Endothelial cell of umbilical vein (primary cell): ENCODE measurements around the gene NPTX1. TPM values are rescaled to one million over a fixed set of nuclear protein-coding genes. Genes with fewer than 3 reads are reported as not detected.

Experiments
- BruUV-seq: library from RNA; stranded (reverse); fragments of 400-500 nt; replicated peaks from 2 replicates; lab custom pipeline; 2021; lab: Mats Ljungman, UMichigan
- CTCF ChIA-PET: fragments of 300-600, 350-600 bp; sonication (Branson Sonifier 250); formaldehyde crosslinking; loops from one replicate; lab custom pipeline; 2021; ENCODE audit warnings: antibody characterized with exemption, inconsistent platforms; lab: Charles Lee
- POLR2A ChIA-PET: fragments of 300-600, 350-600 bp; sonication (Branson Sonifier 250); formaldehyde crosslinking; loops from one replicate; lab custom pipeline; 2021; ENCODE audit warnings: antibody characterized with exemption, inconsistent platforms; lab: Charles Lee
- DNase-seq: peaks from one replicate; pipeline ENCODE4 v3.0.0-alpha.2; 2011; ENCODE audit warnings: low read depth, low spot score
- FAIRE-seq: peaks from 2 replicates; lab custom pipeline; 2011; peaks lifted over from hg19 to GRCh38; lab: Jason Lieb, UNC
- H2AFZ ChIP-seq: 2 replicates; pipeline ENCODE4 v1.6.0; 2012; ENCODE audit warnings: low read depth, low read length, control low read depth, inconsistent platforms
- H3K27ac ChIP-seq: 2 replicates; pipeline ENCODE4 v1.5.1; 2011; ENCODE audit warnings: low read depth, mild to moderate bottlenecking, control low read depth, low read length, moderate library complexity; ENCODE audit not compliant: insufficient read depth
- H3K27me3 ChIP-seq, 2 experiments: 2 replicates each; pipeline versions ENCODE4 v1.6.0 to v1.6.1; 2011; ENCODE audit warnings: low read length in 2 of 2, mixed read lengths in 1 of 2; ENCODE audit not compliant: control insufficient read depth in 2 of 2, insufficient read depth in 2 of 2
- H3K36me3 ChIP-seq, 2 experiments: 2 replicates in 1 of 2; 3 replicates in 1 of 2; pipeline ENCODE4 v1.5.1; 2011; ENCODE audit warnings: low read length in 2 of 2, mild to moderate bottlenecking in 1 of 2, moderate library complexity in 1 of 2; ENCODE audit not compliant: control insufficient read depth in 2 of 2, insufficient read depth in 2 of 2; ENCODE audit errors: extremely low read depth in 1 of 2
- H3K4me1 ChIP-seq: 3 replicates; pipeline ENCODE4 v1.5.1; 2011; ENCODE audit warnings: mild to moderate bottlenecking, low read length; ENCODE audit not compliant: control insufficient read depth, insufficient read depth; ENCODE audit errors: extremely low read depth
- H3K4me2 ChIP-seq: 2 replicates; pipeline ENCODE4 v1.6.1; 2011; ENCODE audit warnings: low read length, control low read depth, mixed read lengths; ENCODE audit not compliant: insufficient read depth
- H3K4me3 ChIP-seq, 3 experiments: fragments of 200-600 bp in 1 of 3; sonication (generic), shearing (Covaris generic) in 1 of 3; replicated peaks in 1 of 3; 2 replicates each; pipeline ENCODE4 v1.5.1; 2011 to 2016; ENCODE audit warnings: control low read depth in 3 of 3, low read length in 3 of 3, mild to moderate bottlenecking in 2 of 3, inconsistent platforms in 1 of 3, low read depth in 1 of 3, moderate library complexity in 1 of 3; ENCODE audit not compliant: insufficient read depth in 1 of 3
- H3K79me2 ChIP-seq: 2 replicates; pipeline ENCODE4 v1.6.0; 2012; ENCODE audit warnings: low read length, inconsistent platforms; ENCODE audit not compliant: control insufficient read depth, insufficient read depth
- H3K9ac ChIP-seq: replicated peaks from 2 replicates; pipeline ENCODE3; 2011; ENCODE audit warnings: low read length, control low read depth; ENCODE audit not compliant: insufficient read depth; ENCODE audit errors: extremely low read depth
- H3K9me1 ChIP-seq: replicated peaks from 3 replicates; pipeline ENCODE4 v1.6.0; 2011; ENCODE audit warnings: mild to moderate bottlenecking, low read length; ENCODE audit not compliant: control insufficient read depth, insufficient read depth; ENCODE audit errors: extremely low read depth
- H3K9me3 ChIP-seq: replicated peaks from 2 replicates; pipeline ENCODE4 v1.5.1; 2012; ENCODE audit warnings: low read length, inconsistent platforms; ENCODE audit not compliant: control insufficient read depth, insufficient read depth
- H4K20me1 ChIP-seq: replicated peaks from 2 replicates; pipeline ENCODE3; 2011; ENCODE audit warnings: mild to moderate bottlenecking, low read length; ENCODE audit not compliant: control insufficient read depth, insufficient read depth; ENCODE audit errors: extremely low read depth
- CTCF ChIP-seq, 2 donors: IDR thresholded peaks; 1 replicate in 1 of 2; 2 replicates in 1 of 2; pipeline ENCODE4 v1.5.1; 2011; ENCODE audit warnings: low read length in 2 of 2, mild to moderate bottlenecking in 2 of 2, moderate library complexity in 2 of 2, control low read depth in 1 of 2, inconsistent platforms in 1 of 2, low read depth in 1 of 2; ENCODE audit not compliant: insufficient read depth in 1 of 2; ENCODE audit errors: extremely low read depth in 1 of 2
- EZH2 ChIP-seq: IDR thresholded peaks from 2 replicates; pipeline ENCODE4 v1.6.1; 2012; ENCODE audit warnings: borderline replicate concordance, low read depth, mild to moderate bottlenecking, moderate library complexity, low read length, inconsistent platforms; ENCODE audit not compliant: severe bottlenecking
- FOS ChIP-seq: IDR thresholded peaks from 2 replicates; pipeline ENCODE4 v1.6.1; 2011; ENCODE audit warnings: mild to moderate bottlenecking, low read length, moderate library complexity, borderline replicate concordance; ENCODE audit not compliant: insufficient read depth
- GATA2 ChIP-seq: IDR thresholded peaks from 2 replicates; pipeline ENCODE4 v1.7.0; 2011; ENCODE audit warnings: low read depth, mild to moderate bottlenecking, moderate library complexity, mixed read lengths, low read length; ENCODE audit not compliant: insufficient read length, insufficient read depth
- JUN ChIP-seq: IDR thresholded peaks from 2 replicates; pipeline ENCODE4 v1.6.1; 2011; ENCODE audit warnings: borderline replicate concordance, low read depth; ENCODE audit not compliant: insufficient read length, insufficient read depth
- MAX ChIP-seq: IDR thresholded peaks from 2 replicates; pipeline ENCODE4 v1.6.1; 2011; ENCODE audit not compliant: insufficient read depth, insufficient read length
- MYC ChIP-seq: IDR thresholded peaks from one replicate; pipeline ENCODE4 v1.6.1; 2011; ENCODE audit warnings: mild to moderate bottlenecking, low read depth, low read length
- POLR2A ChIP-seq: IDR thresholded peaks from 2 replicates; pipeline ENCODE4 v1.6.1; 2012; ENCODE audit warnings: low read depth, mild to moderate bottlenecking, control low read depth, low read length
- POLR2AphosphoS5 ChIP-seq: IDR thresholded peaks from 2 replicates; pipeline ENCODE4 v1.6.1; 2012; ENCODE audit warnings: low read depth, mild to moderate bottlenecking, control low read depth, low read length, moderate library complexity; ENCODE audit not compliant: insufficient read depth
- dilution Hi-C: fragments of 300-500 bp; cut with MboI; formaldehyde crosslinking; loops from one replicate; pipeline ENCODE4 v1.15.0; 2019; ENCODE audit warnings: low sequenced_read_pairs; ENCODE audit not compliant: extremely low pct_ligation_motif_present
- intact Hi-C: fragments of 100-400 bp; cut with micrococcal nuclease; formaldehyde crosslinking; loops from one replicate; pipeline ENCODE4 v1.10.0; 2022
- polyA plus RNA-seq, 4 experiments: library from polyadenylated mRNA; depleted of rRNA in 3 of 4; stranded (reverse) in 3 of 4; unstranded in 1 of 4; fragments of >200 nt; gene quantifications; 2 replicates each; pipeline versions ENCODE4 v1.2.1 to v1.2.3, GENCODE V29; 2011 to 2012; ENCODE audit warnings: missing spikeins in 1 of 4
- total RNA-seq: library from RNA; stranded (reverse); gene quantifications from 2 replicates; pipeline ENCODE4 v1.2.3, GENCODE V29; 2021

Gene NPTX1
- total and polyA plus RNA-seq, 2 donors (not counting 3 experiments of a cell fraction or from before 2014, with no cell fraction given), result 0.03 TPM; not detected in 1

DNA sequence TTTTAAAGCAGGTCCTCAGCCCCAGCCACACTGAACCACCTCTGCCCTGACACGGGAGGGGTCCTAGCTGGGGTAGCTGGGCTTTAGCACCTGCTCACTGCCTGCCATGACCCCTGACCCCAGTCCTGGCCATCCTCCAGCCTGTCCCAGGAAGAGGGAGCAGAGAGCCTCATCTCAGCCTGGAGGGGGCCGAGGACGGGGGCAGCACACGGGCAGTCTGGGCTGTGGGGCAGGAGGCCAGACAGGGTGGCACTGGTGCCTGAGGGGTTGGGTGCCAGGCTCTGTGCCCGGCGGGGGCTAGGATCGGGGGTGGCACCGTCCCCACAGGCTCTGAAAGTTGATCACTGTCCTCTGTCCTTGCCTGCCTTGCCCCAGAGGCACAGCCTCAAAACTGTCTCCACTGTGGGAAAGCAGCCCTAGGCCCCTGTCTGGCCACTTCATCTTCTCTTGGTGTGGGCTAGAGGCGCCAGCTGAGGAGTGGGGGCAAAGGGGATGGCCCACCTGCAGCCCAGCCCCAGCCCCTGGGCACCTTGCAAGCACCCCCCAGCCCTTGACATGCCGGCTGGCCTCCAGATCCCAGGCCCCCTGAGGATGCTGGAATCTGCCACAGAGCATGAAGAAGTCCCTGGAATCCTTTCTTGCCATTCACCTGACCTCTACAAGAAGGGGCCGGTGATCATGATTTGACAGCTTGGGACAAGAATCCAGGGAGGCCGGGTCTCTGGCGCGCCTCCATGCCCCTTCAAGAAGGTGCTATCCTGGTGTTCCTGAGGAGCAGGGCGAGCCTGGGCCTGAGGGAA, 45.8 kb downstream of the NPTX1 start:
- Histone ChIP-seq H3K27me3 (no peaks in the 10 kb centered on the region), H3K4me1 (no peaks in the 10 kb centered on the region), H3K9ac (no peak overlapping the region), H4K20me1 (no peaks in the 10 kb centered on the region), H3K36me3 (no peaks in the 10 kb centered on the region), H2AFZ (no peak overlapping the region), H3K27ac (no peak overlapping the region), H3K9me3 (no peaks in the 10 kb centered on the region), H3K4me2 (no peak overlapping the region), H3K4me3 (no peak overlapping the region), H3K79me2 (no peaks in the 10 kb centered on the region), H3K9me1 (no peaks in the 10 kb centered on the region)
- TF ChIP-seq JUN (no peak), MYC (no peak), EZH2 (no peak), MAX (no peak), POLR2AphosphoS5 (no peak), POLR2A (no peak), CTCF (IDR thresholded peaks at IDR 0.05; ENCODE audit: extremely low read depth in 1 of 2, insufficient read depth in 1 of 2, low read depth in 1 of 2, low read length in 2 of 2) (no peak), GATA2 (no peak), FOS (no peak)
- intact Hi-C loops, result no loop called here
- ChIA-PET CTCF (no interaction called here), POLR2A (no interaction called here)
- BruUV-seq, result no TSS peak
- DNase-seq (no peak), FAIRE-seq (no peak)
- dilution Hi-C loops, result no loop called here
